Peyer's patch (tissue), 4 donors: ENCODE measurements around the gene PROX1. TPM values are rescaled to one million over a fixed set of nuclear protein-coding genes. Genes with fewer than 3 reads are reported as not detected.

Experiments
- DNase-seq, 3 donors: peaks; one replicate each; pipeline ENCODE4 v3.0.0-alpha.2; 2017 to 2019
- H3K27ac ChIP-seq, 4 donors: fragments of 200-600 bp; sonication (generic); one replicate each; pipeline ENCODE4 v1.5.1; 2016 to 2019
- H3K27me3 ChIP-seq, 2 donors: fragments of 200-600 bp; sonication (generic); one replicate each; pipeline ENCODE4 v1.5.1; 2019
- H3K36me3 ChIP-seq, 3 donors: fragments of 200-600 bp; sonication (generic); one replicate each; pipeline ENCODE4 v1.5.1; 2016 to 2019
- H3K4me1 ChIP-seq, 4 donors: fragments of 200-600 bp; sonication (generic); one replicate each; pipeline ENCODE4 v1.5.1; 2016 to 2019
- H3K4me3 ChIP-seq, 4 donors: fragments of 200-600 bp; sonication (generic); 1 replicate in 3 of 4; 2 replicates in 1 of 4; pipeline ENCODE4 v1.5.1; 2016 to 2019; ENCODE audit warnings: mild to moderate bottlenecking in 1 of 4
- H3K9me3 ChIP-seq, 4 donors: fragments of 200-600 bp; sonication (generic); one replicate each; pipeline ENCODE4 v1.5.1; 2016 to 2019; ENCODE audit warnings: mild to moderate bottlenecking in 1 of 4
- POLR2A ChIP-seq, 2 donors: fragments of 450-650 bp; IDR thresholded peaks; one replicate each; pipeline ENCODE4 v1.5.1; 2017; ENCODE audit warnings: antibody characterized with exemption in 2 of 2, mild to moderate bottlenecking in 2 of 2, moderate library complexity in 2 of 2
- total RNA-seq, 4 donors: library from RNA; depleted of rRNA; stranded (reverse); fragments of >200 nt; gene quantifications; one replicate each; pipeline ENCODE4 v1.1.0, GENCODE V29; 2016
- TF ChIP-seq, protein P1 (sequence below), 6 experiments: fragments of 450-650 bp in 4 of 6; fragments of 200-600 bp in 2 of 6; sonication (generic) in 1 of 6; IDR thresholded peaks; one replicate each; pipeline ENCODE4 v1.5.1; 2017 to 2019; ENCODE audit warnings: antibody characterized with exemption in 6 of 6, mild to moderate bottlenecking in 3 of 6, moderate library complexity in 1 of 6

Gene PROX1
- total RNA-seq, 4 donors from 2014 or later: 7.4 to 26.4 (median 13.7) TPM

DNA sequence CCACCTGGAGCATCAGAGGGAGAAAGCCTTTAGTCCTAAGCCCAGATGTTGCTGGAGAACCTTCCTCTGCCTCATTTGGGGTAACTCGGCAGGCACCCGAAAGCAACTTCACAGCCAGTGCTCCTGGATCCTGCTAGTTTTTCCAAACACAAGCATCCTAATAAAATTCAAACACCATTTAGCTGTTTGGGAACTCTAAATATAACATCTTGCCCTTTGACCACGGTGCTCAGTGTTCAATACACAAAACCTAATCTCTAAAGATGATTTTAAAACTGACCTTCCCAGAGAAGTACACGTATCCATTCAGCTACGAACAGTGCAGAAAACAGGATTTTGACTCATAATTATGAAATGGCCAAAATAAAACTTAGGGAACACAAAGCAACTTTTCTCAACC lies 40.3 kb downstream of the PROX1 start:
- Histone ChIP-seq H3K9me3 (no peaks in the 10 kb centered on the region), H3K36me3 (no peaks in the 10 kb centered on the region), H3K27ac (no peak overlapping the region), H3K27me3 (no peaks in the 10 kb centered on the region), H3K4me1 (no peaks in the 10 kb centered on the region), H3K4me3 (no peak overlapping the region)
- no peak for DNase-seq
- TF ChIP-seq POLR2A (IDR thresholded peaks at IDR 0.05): no peak
- TF ChIP-seq, protein P1, sequence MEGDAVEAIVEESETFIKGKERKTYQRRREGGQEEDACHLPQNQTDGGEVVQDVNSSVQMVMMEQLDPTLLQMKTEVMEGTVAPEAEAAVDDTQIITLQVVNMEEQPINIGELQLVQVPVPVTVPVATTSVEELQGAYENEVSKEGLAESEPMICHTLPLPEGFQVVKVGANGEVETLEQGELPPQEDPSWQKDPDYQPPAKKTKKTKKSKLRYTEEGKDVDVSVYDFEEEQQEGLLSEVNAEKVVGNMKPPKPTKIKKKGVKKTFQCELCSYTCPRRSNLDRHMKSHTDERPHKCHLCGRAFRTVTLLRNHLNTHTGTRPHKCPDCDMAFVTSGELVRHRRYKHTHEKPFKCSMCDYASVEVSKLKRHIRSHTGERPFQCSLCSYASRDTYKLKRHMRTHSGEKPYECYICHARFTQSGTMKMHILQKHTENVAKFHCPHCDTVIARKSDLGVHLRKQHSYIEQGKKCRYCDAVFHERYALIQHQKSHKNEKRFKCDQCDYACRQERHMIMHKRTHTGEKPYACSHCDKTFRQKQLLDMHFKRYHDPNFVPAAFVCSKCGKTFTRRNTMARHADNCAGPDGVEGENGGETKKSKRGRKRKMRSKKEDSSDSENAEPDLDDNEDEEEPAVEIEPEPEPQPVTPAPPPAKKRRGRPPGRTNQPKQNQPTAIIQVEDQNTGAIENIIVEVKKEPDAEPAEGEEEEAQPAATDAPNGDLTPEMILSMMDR (IDR thresholded peaks at IDR 0.05): no peak

DNA sequence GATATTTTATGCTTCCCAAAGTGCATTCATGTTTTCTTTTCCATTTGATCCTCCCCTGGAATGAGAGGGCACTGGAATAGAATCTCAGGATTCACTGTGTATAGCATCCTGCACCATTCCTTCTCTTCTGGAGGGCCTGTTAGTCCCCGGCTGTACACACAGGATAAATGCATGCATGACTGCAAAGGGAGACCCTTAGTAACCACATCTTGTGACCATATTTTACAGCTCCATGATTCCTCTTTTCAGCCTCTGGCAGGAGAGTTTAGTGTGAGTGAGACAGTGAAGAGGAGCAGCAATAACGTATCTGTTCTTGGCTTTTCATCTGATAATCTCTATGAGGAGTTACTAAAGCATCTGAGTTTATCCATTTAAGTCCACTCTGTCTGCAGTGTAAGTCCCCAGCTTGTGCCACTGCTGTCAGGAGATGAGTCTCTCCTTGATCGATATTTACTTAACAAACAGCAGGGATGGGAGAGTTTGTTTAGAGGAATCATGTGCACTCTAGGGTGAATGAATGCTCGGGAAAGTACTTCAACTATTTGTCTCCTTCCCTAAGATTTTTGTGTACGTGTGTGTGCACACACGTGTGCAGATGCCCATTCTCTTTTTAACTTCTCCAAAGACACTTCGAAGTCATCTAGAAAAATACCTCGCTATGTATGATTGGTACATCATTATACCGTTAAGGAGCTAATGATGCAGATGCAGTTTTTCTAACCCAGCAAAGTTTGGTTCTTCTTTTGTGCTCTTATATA lies 41.1 kb downstream of the PROX1 start:
- H3K27ac ChIP-seq: no peak overlapping the region
- no peaks in the 10 kb centered on the region for H3K27me3 ChIP-seq
- no peak for TF ChIP-seq POLR2A (IDR thresholded peaks at IDR 0.05)
- TF ChIP-seq, protein P1 (IDR thresholded peaks at IDR 0.05): no peak
- no peak for DNase-seq
- no peak overlapping the region for H3K4me3 ChIP-seq
- H3K4me1 ChIP-seq: no peaks in the 10 kb centered on the region
- no peaks in the 10 kb centered on the region for H3K9me3 ChIP-seq
- no peaks in the 10 kb centered on the region for H3K36me3 ChIP-seq

DNA sequence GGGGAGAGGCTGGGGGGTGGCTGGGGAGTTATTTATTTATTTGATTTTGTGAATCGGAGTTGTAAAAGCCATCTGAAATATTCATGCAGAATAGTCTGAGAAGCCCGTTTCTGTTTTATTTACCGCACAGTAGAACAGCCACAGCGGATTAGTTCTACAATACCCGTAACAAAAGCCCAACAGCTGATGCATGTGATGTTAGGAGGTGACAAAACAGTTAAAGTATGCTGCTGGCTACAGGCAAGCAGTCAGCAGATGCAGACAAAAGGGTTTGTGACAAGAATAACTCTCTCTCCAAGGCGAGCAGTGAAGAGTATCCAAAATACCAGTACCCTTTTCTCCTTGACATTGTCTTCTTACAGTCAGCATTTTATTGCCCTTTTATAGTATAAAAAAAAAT lies 42.0 kb downstream of the PROX1 start:
- Histone ChIP-seq H3K36me3 (no peaks in the 10 kb centered on the region), H3K9me3 (no peaks in the 10 kb centered on the region), H3K4me3 (no peak overlapping the region), H3K27me3 (no peaks in the 10 kb centered on the region), H3K4me1 (no peaks in the 10 kb centered on the region), H3K27ac (no peak overlapping the region)
- TF ChIP-seq, protein P1 (IDR thresholded peaks at IDR 0.05): no peak
- DNase-seq: no peak

DNA sequence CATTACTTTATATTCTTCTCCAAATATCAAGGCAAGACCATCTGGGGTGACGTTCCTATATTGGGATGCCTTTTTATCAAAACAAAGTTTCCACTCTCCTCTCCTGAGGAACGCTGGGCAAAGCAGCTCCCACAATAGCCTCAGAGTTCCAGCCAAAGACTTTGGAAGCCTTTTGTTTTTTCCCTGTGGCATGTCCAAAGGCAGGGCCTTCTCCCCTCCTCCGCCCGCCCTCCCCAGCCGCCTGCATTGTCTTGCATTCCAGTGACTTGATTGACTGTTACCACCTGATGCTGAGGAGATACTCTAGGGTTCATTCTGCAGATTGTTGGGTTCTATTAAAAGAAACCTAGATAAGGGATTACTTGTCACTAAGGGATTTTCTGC lies 43.5 kb downstream of the PROX1 start:
- no peaks in the 10 kb centered on the region for H3K9me3 ChIP-seq
- no peaks in the 10 kb centered on the region for H3K36me3 ChIP-seq
- H3K4me1 ChIP-seq: no peaks in the 10 kb centered on the region
- H3K27me3 ChIP-seq: no peaks in the 10 kb centered on the region
- no peak for TF ChIP-seq POLR2A (IDR thresholded peaks at IDR 0.05)
- TF ChIP-seq, protein P1 (IDR thresholded peaks at IDR 0.05): no peak
- H3K27ac ChIP-seq: no peak overlapping the region
- H3K4me3 ChIP-seq: no peak overlapping the region
- DNase-seq: no peak

DNA sequence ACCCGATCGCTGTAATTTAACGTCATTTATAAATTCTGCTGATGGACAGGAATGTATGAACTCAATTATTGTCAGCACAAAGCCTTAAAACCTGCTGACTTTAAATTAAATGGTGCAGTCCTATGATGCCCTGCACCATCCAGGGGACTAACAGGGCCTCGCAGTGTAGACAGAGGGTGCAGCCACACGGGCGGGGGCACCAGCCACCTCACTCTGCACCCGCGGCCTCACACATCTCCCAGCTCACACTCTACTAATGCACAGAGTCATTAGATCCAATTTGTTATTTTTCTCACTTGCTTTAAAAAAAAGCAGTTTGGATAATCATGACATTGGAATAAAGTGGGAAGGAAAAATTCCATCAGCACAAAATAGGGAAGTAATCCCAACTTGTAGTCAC lies 49.7 kb downstream of the PROX1 start:
- Histone ChIP-seq H3K4me1 (no peaks in the 10 kb centered on the region), H3K36me3 (no peaks in the 10 kb centered on the region), H3K4me3 (no peak overlapping the region), H3K9me3 (no peaks in the 10 kb centered on the region), H3K27me3 (no peaks in the 10 kb centered on the region), H3K27ac (no peak overlapping the region)
- TF ChIP-seq, protein P1 (IDR thresholded peaks at IDR 0.05): no peak
- TF ChIP-seq POLR2A (IDR thresholded peaks at IDR 0.05): no peak
- DNase-seq: no peak
